Measurements from ENCODE around the gene PPP1R36.

DNA sequence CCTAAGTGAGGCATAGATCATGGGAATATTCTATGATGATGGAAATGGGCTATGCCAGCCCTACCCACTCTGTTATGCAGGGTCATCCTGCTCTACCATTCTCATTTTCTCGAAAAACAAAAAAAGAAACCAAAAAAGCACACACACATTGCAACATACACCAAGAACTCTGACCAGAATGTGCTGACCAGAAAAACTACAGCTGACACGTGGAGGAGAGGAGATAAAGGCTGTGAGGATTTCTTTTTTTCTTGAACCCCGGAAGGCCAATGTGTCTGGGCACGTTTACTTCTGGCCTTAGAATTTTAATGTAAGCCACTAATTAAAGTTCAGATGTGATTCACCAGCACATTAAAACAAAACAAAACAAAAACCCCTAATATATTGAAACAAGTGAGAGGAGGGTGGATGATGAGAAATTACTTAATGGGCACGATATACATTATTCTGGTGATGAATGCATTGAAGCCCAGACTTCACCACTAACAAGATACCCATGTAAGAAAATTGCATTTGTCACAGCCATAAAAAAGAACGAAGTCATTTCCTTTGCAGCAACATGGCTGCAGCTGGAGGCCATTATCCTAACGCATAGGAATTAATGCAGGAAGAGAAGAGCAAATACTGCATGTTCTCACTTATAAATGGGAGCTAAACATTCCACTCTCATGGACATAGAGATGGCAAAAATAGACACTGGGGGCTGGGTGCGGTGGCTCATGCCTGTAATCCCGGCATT lies 88.1 kb downstream of the PPP1R36 start:
- TF ChIP-seq CTCF (IDR thresholded peaks at IDR 0.05 in 4 of 5, conservative IDR thresholded peaks at IDR 0.05 in 1 of 5): no peak
- TF ChIP-seq POLR2A (IDR thresholded peaks at IDR 0.05): no peak

Measured in gastrocnemius medialis (tissue), 4 donors.